ENCODE results near the gene DAB1.

- TF ChIP-seq CTCF (IDR thresholded peaks at IDR 0.05), result no peak
- no peak for TF ChIP-seq POLR2A (IDR thresholded peaks at IDR 0.05)
Observed at GRCh38 chr1:57384901-57385300, 39.0 kb downstream of the DAB1 start.
